ENCODE data around the gene FLT3LG.

Gene FLT3LG

DNA sequence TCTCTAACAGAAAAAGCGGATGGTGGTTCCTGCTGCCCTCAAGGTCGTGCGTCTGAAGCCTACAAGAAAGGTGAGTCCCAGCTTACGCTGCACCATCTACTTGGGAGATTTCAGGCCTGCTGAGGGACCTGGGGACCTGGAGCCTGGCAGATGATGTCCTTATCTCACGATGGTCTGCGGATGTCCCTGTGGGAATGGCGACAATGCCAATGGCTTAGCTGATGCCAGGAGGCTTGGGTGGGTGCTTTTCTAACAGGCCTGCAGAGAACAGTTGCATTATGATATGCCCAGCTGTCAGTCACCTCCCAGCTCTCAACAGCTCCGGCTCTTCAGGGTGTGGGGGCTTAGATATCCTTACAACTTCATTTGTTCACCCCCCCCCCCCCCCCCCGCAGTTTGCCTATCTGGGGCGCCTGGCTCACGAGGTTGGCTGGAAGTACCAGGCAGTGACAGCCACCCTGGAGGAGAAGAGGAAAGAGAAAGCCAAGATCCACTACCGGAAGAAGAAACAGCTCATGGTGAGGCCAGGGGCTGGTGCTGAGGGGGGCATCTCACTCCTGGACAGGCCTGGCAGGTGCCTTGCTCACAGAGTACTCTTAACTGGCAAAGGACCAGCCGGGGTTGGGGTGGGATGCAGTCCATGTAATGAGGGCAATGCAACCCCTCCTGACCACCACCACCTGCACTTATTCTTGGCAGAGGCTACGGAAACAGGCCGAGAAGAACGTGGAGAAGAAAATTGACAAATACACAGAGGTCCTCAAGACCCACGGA, 17.2 kb downstream of the FLT3LG start:
- TF ChIP-seq TAF1 (IDR thresholded peaks at IDR 0.05; ENCODE audit: borderline replicate concordance, insufficient read depth, low read length) (no peak), SIN3A (IDR thresholded peaks at IDR 0.05; ENCODE audit: borderline replicate concordance, insufficient read depth, low read length) (no peak), FOXP2 (optimal IDR thresholded peaks at IDR 0.05; ENCODE audit: borderline replicate concordance, extremely low read depth, extremely low read length, insufficient read depth) (no peak), POLR2AphosphoS5 (IDR thresholded peaks at IDR 0.05; ENCODE audit: low read depth, low read length) (no peak; the same call in none of the 2 replicates)
- TF ChIP-seq, protein P1, sequence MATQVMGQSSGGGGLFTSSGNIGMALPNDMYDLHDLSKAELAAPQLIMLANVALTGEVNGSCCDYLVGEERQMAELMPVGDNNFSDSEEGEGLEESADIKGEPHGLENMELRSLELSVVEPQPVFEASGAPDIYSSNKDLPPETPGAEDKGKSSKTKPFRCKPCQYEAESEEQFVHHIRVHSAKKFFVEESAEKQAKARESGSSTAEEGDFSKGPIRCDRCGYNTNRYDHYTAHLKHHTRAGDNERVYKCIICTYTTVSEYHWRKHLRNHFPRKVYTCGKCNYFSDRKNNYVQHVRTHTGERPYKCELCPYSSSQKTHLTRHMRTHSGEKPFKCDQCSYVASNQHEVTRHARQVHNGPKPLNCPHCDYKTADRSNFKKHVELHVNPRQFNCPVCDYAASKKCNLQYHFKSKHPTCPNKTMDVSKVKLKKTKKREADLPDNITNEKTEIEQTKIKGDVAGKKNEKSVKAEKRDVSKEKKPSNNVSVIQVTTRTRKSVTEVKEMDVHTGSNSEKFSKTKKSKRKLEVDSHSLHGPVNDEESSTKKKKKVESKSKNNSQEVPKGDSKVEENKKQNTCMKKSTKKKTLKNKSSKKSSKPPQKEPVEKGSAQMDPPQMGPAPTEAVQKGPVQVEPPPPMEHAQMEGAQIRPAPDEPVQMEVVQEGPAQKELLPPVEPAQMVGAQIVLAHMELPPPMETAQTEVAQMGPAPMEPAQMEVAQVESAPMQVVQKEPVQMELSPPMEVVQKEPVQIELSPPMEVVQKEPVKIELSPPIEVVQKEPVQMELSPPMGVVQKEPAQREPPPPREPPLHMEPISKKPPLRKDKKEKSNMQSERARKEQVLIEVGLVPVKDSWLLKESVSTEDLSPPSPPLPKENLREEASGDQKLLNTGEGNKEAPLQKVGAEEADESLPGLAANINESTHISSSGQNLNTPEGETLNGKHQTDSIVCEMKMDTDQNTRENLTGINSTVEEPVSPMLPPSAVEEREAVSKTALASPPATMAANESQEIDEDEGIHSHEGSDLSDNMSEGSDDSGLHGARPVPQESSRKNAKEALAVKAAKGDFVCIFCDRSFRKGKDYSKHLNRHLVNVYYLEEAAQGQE (IDR thresholded peaks at IDR 0.05; ENCODE audit: insufficient read depth in 1 of 2, low read depth in 2 of 2, low read length in 2 of 2) = no peak

DNA sequence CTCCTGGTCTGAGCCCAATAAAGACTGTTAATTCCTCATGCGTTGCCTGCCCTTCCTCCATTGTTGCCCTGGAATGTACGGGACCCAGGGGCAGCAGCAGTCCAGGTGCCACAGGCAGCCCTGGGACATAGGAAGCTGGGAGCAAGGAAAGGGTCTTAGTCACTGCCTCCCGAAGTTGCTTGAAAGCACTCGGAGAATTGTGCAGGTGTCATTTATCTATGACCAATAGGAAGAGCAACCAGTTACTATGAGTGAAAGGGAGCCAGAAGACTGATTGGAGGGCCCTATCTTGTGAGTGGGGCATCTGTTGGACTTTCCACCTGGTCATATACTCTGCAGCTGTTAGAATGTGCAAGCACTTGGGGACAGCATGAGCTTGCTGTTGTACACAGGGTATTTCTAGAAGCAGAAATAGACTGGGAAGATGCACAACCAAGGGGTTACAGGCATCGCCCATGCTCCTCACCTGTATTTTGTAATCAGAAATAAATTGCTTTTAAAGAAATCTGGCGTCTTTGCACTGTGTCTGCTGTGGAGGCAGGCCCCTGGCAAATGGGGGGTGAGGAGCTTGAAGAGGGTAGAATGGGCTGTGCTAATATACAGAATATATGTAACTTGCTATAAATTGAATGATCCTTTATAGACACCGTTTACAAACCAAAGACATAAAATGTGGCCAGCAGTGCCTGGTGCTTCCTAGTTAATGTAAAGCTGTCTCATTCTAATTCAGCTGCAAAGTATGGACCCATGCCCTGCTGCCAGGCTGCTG, 18.0 kb downstream of the FLT3LG start:
- TF ChIP-seq, protein P1 (IDR thresholded peaks at IDR 0.05; ENCODE audit: insufficient read depth in 1 of 2, low read depth in 2 of 2, low read length in 2 of 2) = no peak
- TF ChIP-seq TAF1 (IDR thresholded peaks at IDR 0.05; ENCODE audit: borderline replicate concordance, insufficient read depth, low read length) = no peak

DNA sequence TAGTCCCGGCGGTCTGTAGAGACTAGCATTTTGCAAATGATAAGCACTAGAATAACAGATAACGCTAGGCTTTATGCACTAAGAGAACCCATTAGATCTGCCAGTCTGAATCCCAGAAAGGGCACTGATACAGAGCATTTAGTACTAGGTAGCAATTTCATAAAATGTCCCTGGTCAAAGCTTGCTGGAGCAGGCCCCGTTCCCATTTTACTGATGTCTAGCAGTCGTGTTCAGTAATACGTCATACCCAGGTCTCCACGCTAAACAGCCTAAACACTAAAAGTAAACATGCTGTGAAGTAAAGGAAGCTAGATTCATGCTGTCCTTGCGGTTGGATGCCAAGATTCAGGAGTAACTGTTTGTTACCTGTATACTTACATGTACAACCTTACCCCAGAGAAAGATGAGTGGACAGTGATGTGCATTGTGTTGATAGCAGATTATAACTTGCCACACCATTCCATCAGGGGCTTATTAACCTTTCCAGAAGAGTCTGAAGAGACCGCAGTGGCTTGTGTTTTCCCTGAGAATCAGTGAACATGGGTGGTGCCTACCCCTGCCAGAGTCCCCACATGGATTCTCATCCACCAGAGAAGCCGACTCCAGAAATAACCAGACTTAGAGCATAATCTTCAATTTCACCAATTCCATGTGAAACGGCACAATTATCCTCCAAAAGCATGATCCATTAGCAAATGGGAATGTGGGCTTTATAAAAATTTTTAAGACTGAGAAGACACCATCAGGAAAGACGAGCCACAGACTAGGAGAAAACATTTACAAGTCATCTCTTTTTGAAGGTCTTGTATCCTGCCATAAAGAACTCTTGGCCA, 18.8 kb downstream of the FLT3LG start:
- TF ChIP-seq POLR2AphosphoS5 (IDR thresholded peaks at IDR 0.05; ENCODE audit: low read depth, low read length) (peak; percentile 97), FOXP2 (optimal IDR thresholded peaks at IDR 0.05; ENCODE audit: borderline replicate concordance, extremely low read depth, extremely low read length, insufficient read depth) (no peak)

DNA sequence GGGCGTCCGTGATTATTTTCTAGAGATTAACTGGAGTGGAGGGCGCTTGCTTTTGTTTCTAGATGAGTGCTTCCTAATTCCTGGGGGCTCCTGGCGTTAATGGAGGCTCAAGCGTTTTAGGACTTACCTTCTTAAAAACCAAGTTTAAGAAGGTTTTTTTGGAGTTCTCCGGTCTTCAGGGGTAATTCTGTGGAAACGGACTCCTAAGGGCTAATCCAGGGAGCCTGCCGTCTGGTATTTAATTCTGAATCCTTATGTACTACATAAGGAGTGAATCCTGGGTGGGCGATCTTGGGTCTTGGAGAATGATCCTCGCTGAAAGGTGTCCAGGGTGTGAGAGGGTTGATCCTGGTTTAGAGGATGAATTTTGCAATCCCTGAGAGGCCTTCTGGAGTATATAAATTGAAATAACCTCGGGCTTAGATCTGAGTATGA, 22.6 kb downstream of the FLT3LG start:
- TF ChIP-seq FOXP2 (optimal IDR thresholded peaks at IDR 0.05; ENCODE audit: borderline replicate concordance, extremely low read depth, extremely low read length, insufficient read depth) (no peak), POLR2AphosphoS5 (IDR thresholded peaks at IDR 0.05; ENCODE audit: low read depth, low read length) (no peak), SIN3A (IDR thresholded peaks at IDR 0.05; ENCODE audit: borderline replicate concordance, insufficient read depth, low read length) (peak; percentile 88; the same call in 1 of the 2 replicates), TAF1 (IDR thresholded peaks at IDR 0.05; ENCODE audit: borderline replicate concordance, insufficient read depth, low read length) (no peak)
- TF ChIP-seq, protein P1 (IDR thresholded peaks at IDR 0.05; ENCODE audit: insufficient read depth in 1 of 2, low read depth in 2 of 2, low read length in 2 of 2) = 0 out of 4 replicates have a peak, but pooled peaks of 1 of the 2 experiments have one; percentile 8

- TF ChIP-seq TAF1 (IDR thresholded peaks at IDR 0.05; ENCODE audit: borderline replicate concordance, insufficient read depth, low read length) (peak; percentile 67; the same call in 1 of the 2 replicates), POLR2AphosphoS5 (IDR thresholded peaks at IDR 0.05; ENCODE audit: low read depth, low read length) (peak; percentile 71), FOXP2 (optimal IDR thresholded peaks at IDR 0.05; ENCODE audit: borderline replicate concordance, extremely low read depth, extremely low read length, insufficient read depth) (no peak), SIN3A (IDR thresholded peaks at IDR 0.05; ENCODE audit: borderline replicate concordance, insufficient read depth, low read length) (peak; percentile 96; the same call in 1 of the 2 replicates)
- TF ChIP-seq, protein P1 (IDR thresholded peaks at IDR 0.05; ENCODE audit: insufficient read depth in 1 of 2, low read depth in 2 of 2, low read length in 2 of 2) = 0 out of 4 replicates have a peak, but pooled peaks of 1 of the 2 experiments have one; percentile 1
Measured at GRCh38 chr19:49497047-49497788, 23.2 kb downstream of the FLT3LG start.
